Adrenal gland (tissue), 12 donors: ENCODE measurements around the gene RNF126. TPM values are rescaled to one million over a fixed set of nuclear protein-coding genes. Genes with fewer than 3 reads are reported as not detected.

ENCODE experiments used
- DNase-seq, 7 donors: peaks; one replicate each; pipeline ENCODE4 v3.0.0-alpha.2; 2019 to 2020
- H3K27ac ChIP-seq, 5 donors: fragments of 200-600 bp; sonication (generic) in 4 of 5; 1 replicate in 3 of 5; 2 replicates in 2 of 5; pipeline versions ENCODE4 v1.5.1 to v1.8.0; 2016 to 2020; ENCODE audit warnings: mild to moderate bottlenecking in 1 of 5
- H3K27me3 ChIP-seq: fragments of 200-600 bp; 2 replicates; pipeline ENCODE4 v1.8.0; 2021
- H3K36me3 ChIP-seq, 2 donors: fragments of 200-600 bp; replicated peaks in 1 of 2; 1 replicate in 1 of 2; 2 replicates in 1 of 2; pipeline versions ENCODE4 v1.5.1 to v1.8.0; 2018 to 2022
- H3K4me1 ChIP-seq, 2 donors: fragments of 200-600 bp; replicated peaks in 1 of 2; 1 replicate in 1 of 2; 2 replicates in 1 of 2; pipeline versions ENCODE4 v1.5.1 to v1.8.0; 2018 to 2021
- H3K4me3 ChIP-seq, 4 donors: fragments of 200-600 bp; sonication (generic) in 3 of 4; one replicate each; pipeline ENCODE4 v1.5.1; 2016 to 2018
- H3K9me3 ChIP-seq, 3 donors: fragments of 200-600 bp; sonication (generic) in 1 of 3; replicated peaks in 1 of 3; 1 replicate in 2 of 3; 2 replicates in 1 of 3; pipeline versions ENCODE4 v1.5.1 to v1.8.0; 2016 to 2021
- POLR2A ChIP-seq, 2 donors: fragments of 450-650 bp; IDR thresholded peaks; one replicate each; pipeline ENCODE4 v1.6.1; 2017; ENCODE audit warnings: antibody characterized with exemption in 2 of 2, mild to moderate bottlenecking in 2 of 2, moderate library complexity in 1 of 2
- WGBS, 4 donors: extraction: QIAGEN DNeasy Blood & Tissue Kit in 2 of 4; methylation state at CpG; one replicate each; pipeline versions ENCODE4 v1.1.5 to v1.1.7; 2013 to 2017; 5-methylcytosine and 5-hydroxymethylcytosine counted together
- intact Hi-C, 2 donors: fragments of 100-400 bp; cut with DNase I; formaldehyde crosslinking; loops; one replicate each; pipeline versions ENCODE4 v1.14.1 to v1.15.0; 2022 to 2023
- polyA plus RNA-seq, 3 donors: library from polyadenylated mRNA; stranded (reverse); fragments of 200-250 nt in 2 of 3; fragments of 350-450 nt in 1 of 3; fragmentation: Illumina TruSeq in 1 of 3; extraction: RNeasy Lipid Tissue Mini Kit (QIAGEN cat#74804) in 1 of 3; gene quantifications; one replicate each; pipeline ENCODE4 v1.2.3, GENCODE V29; 2013 to 2014
- total RNA-seq, 9 donors: library from RNA; depleted of rRNA in 4 of 9; stranded (reverse); fragments of >200 nt in 4 of 9; fragments of 120-200 nt in 1 of 9; fragmentation: NEBNext Ultra II Directional in 1 of 9; extraction: Animal tissue kit (Norgen Biotek cat#: 25700) in 1 of 9; gene quantifications; one replicate each; pipeline versions ENCODE4 v1.1.0 to v1.2.4, GENCODE V29; 2013 to 2023
- TF ChIP-seq, protein P1 (sequence below), 6 experiments: fragments of 450-650 bp in 4 of 6; fragments of 200-600 bp in 2 of 6; sonication (generic) in 1 of 6; IDR thresholded peaks; 1 replicate in 5 of 6; 2 replicates in 1 of 6; pipeline versions ENCODE4 v1.5.1 to v1.8.0; 2016 to 2021; ENCODE audit warnings: antibody characterized with exemption in 6 of 6, mild to moderate bottlenecking in 2 of 6, moderate library complexity in 1 of 6
- donor health status: healthy with polysubstance abuse.
- donor health status: Bipolar disorder and iron deficiency.
- donor health status: DM: yes; HTN: yes; CAD: no.
- donor health status: DM: no; HTN: no; CAD: no.
- donor health status: DM: no; HTN: no; CAD: no.
- donor health status: DM: yes; HTN: yes; CAD: no.

The RNF126 gene
- total and polyA plus RNA-seq, 12 donors: 9.3 to 76.4 (median 43.1) TPM

GRCh38 chr19:633786-634639 is 29.0 kb downstream of the RNF126 start:
- Histone ChIP-seq H3K36me3 (peaks cover 0 to 5% of the 10 kb centered on the region in 2 donors), H3K4me1 (peaks cover 11 to 25% of the 10 kb centered on the region in 2 donors), H3K27ac (peak overlapping the region in 4 of 5 donors; percentile 25 to 64 (median 51)), H3K27me3 (no peaks in the 10 kb centered on the region), H3K4me3 (peak overlapping the region in 3 of 4 donors; percentile 22 to 90 (median 62)), H3K9me3 (no peaks in the 10 kb centered on the region)
- TF ChIP-seq, protein P1, sequence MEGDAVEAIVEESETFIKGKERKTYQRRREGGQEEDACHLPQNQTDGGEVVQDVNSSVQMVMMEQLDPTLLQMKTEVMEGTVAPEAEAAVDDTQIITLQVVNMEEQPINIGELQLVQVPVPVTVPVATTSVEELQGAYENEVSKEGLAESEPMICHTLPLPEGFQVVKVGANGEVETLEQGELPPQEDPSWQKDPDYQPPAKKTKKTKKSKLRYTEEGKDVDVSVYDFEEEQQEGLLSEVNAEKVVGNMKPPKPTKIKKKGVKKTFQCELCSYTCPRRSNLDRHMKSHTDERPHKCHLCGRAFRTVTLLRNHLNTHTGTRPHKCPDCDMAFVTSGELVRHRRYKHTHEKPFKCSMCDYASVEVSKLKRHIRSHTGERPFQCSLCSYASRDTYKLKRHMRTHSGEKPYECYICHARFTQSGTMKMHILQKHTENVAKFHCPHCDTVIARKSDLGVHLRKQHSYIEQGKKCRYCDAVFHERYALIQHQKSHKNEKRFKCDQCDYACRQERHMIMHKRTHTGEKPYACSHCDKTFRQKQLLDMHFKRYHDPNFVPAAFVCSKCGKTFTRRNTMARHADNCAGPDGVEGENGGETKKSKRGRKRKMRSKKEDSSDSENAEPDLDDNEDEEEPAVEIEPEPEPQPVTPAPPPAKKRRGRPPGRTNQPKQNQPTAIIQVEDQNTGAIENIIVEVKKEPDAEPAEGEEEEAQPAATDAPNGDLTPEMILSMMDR (IDR thresholded peaks at IDR 0.05): no peak
- TF ChIP-seq POLR2A (IDR thresholded peaks at IDR 0.05): no peak
- DNase-seq: no peak
- intact Hi-C loops: no loop called here
- WGBS, 4 donors: 20 to 30% (median 24%) methylated on average over 28 to 32 of the region's 32 CpGs

- peaks cover 9 to 22% of the 10 kb centered on the region in 2 donors for H3K4me1 ChIP-seq
- peak within 1 kb of the TSS; percentile 55 to 87 (median 79) for H3K27ac ChIP-seq
- peak; percentile 17 to 31 for TF ChIP-seq POLR2A (IDR thresholded peaks at IDR 0.05)
- TF ChIP-seq, protein P1 (IDR thresholded peaks at IDR 0.05): peak in 3 of 6 experiments; percentile 10 to 27 (median 19)
- no peaks in the 10 kb centered on the region for H3K9me3 ChIP-seq
- WGBS, 4 donors: 0 to 1% (median 0%) methylated on average over 15 to 67 of the region's 67 CpGs
- H3K36me3 ChIP-seq: peaks cover 0 to 12% of the 10 kb centered on the region in 2 donors
- peak; percentile 98 to 100 (median 99) for DNase-seq
- peak within 1 kb of the TSS; percentile 54 to 90 (median 62) for H3K4me3 ChIP-seq
- H3K27me3 ChIP-seq: no peaks in the 10 kb centered on the region
- intact Hi-C loops: no loop called here
These were observed 29.8 kb downstream of the RNF126 start, which contains the start of gene POLRMT for GRCh38 chr19:633068-633785. Gene POLRMT (minus strand): TSS chr19:633537. CDS start chr19:633512, 25 bp downstream.

- WGBS, 4 donors: 0 to 4% (median 2%) methylated on average over 16 to 35 of the region's 35 CpGs
- H3K9me3 ChIP-seq: no peaks in the 10 kb centered on the region
- no peaks in the 10 kb centered on the region for H3K27me3 ChIP-seq
- peak overlapping the region; percentile 55 to 87 (median 79) for H3K27ac ChIP-seq
- TF ChIP-seq, protein P1 (IDR thresholded peaks at IDR 0.05): no peak
- peak in 1 of 2 donors; percentile 68 for TF ChIP-seq POLR2A (IDR thresholded peaks at IDR 0.05)
- peak overlapping the region; percentile 54 to 90 (median 62) for H3K4me3 ChIP-seq
- intact Hi-C loops: no loop called here
- H3K4me1 ChIP-seq: peaks cover 9 to 22% of the 10 kb centered on the region in 2 donors
- DNase-seq: peak in 6 of 7 donors; percentile 61 to 80 (median 75)
- peaks cover 0 to 18% of the 10 kb centered on the region in 2 donors for H3K36me3 ChIP-seq
These were observed 30.4 kb downstream of the RNF126 start for GRCh38 chr19:632579-633067.
